Vagina (tissue), 2 donors: ENCODE measurements around the gene BIRC5. TPM values are rescaled to one million over a fixed set of nuclear protein-coding genes. Genes with fewer than 3 reads are reported as not detected.

Source experiments
- DNase-seq, 2 donors: peaks; one replicate each; pipeline ENCODE4 v3.0.0-alpha.2; 2017; ENCODE audit errors: extremely low spot score in 2 of 2
- H3K27ac ChIP-seq: fragments of 200-600 bp; sonication (generic); one replicate; pipeline ENCODE4 v1.5.1; 2019
- H3K27me3 ChIP-seq: fragments of 200-600 bp; sonication (generic); one replicate; pipeline ENCODE4 v1.5.1; 2019
- H3K36me3 ChIP-seq, 2 donors: fragments of 200-600 bp; sonication (generic); one replicate each; pipeline ENCODE4 v1.5.1; 2017 to 2019
- H3K4me1 ChIP-seq: fragments of 200-600 bp; sonication (generic); one replicate; pipeline ENCODE4 v1.5.1; 2019
- H3K4me3 ChIP-seq, 2 donors: fragments of 200-600 bp; sonication (generic); 1 replicate in 1 of 2; 2 replicates in 1 of 2; pipeline ENCODE4 v1.5.1; 2016 to 2019
- H3K9me3 ChIP-seq: fragments of 200-600 bp; sonication (generic); one replicate; pipeline ENCODE4 v1.5.1; 2019
- CTCF ChIP-seq, 3 experiments: fragments of 450-650 bp in 2 of 3; fragments of 200-600 bp in 1 of 3; sonication (generic) in 1 of 3; IDR thresholded peaks; one replicate each; pipeline ENCODE4 v1.5.1; 2017 to 2019; ENCODE audit warnings: antibody characterized with exemption in 3 of 3, mild to moderate bottlenecking in 2 of 3, moderate library complexity in 2 of 3
- POLR2A ChIP-seq, 2 donors: fragments of 450-650 bp; IDR thresholded peaks; one replicate each; pipeline ENCODE4 v1.6.1; 2017; ENCODE audit warnings: antibody characterized with exemption in 2 of 2, mild to moderate bottlenecking in 2 of 2, moderate library complexity in 2 of 2
- POLR2AphosphoS5 ChIP-seq, 2 donors: sonication (generic); formaldehyde crosslinking; IDR thresholded peaks; one replicate each; pipeline ENCODE4 v1.9.0; 2017; ENCODE audit warnings: antibody characterized with exemption in 2 of 2, mild to moderate bottlenecking in 2 of 2, low read depth in 1 of 2; ENCODE audit not compliant: insufficient read depth in 1 of 2
- intact Hi-C: fragments of 100-400 bp; cut with DNase I; formaldehyde crosslinking; loops from one replicate; pipeline ENCODE4 v1.15.1; 2023
- total RNA-seq: library from RNA; depleted of rRNA; stranded (reverse); fragments of >200 nt; gene quantifications from one replicate; pipeline ENCODE4 v1.2.3, GENCODE V29; 2016

BIRC5 gene
- total RNA-seq, 1 donor from 2014 or later, result 3.4 TPM

DNA sequence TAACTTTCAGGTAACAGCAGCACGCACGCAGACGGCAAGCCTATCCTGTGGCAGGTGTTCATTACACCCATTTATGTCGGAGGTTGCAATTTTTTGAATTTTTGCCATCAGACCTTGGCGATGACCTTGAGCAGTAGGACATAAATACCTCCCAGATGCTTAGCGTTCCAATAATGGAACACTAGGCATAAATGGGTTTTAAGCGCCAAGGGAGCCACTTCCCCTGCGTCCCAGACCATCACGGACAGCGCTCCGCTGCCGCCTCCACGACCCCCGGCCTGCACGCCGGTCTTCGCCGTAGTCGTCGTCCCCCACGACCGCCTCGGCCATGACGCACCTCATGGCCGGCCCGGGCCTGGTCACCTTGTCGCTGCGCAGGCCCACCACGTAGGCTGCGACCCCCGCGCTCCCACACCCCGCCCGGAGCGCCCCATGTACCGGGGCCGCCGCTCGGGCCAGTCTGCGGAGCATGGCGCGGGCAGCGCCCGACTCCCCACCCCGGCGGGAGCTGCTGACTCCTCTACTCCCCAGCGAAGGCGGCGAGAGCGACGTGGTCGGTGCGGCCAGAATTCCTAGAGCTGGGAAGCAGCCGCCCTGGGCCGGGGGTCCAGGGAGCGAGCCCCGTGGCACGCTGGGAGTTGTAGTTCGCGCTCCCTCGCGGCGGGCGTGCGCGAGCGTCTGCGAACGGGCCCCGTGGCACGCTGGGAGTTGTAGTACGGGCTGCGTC is 40.1 kb downstream of the BIRC5 start:
- peak overlapping the region; percentile 86 to 92 for H3K4me3 ChIP-seq
- no peaks in the 10 kb centered on the region for H3K36me3 ChIP-seq
- intact Hi-C loops, result loop anchor here (5.0 to 10.0 kb wide), 2 partner anchors 142 to 171 kb away; no protein-coding TSS in a partner anchor
- H3K4me1 ChIP-seq, result peaks cover 36% of the 10 kb centered on the region
- no peak for DNase-seq
- H3K9me3 ChIP-seq, result no peaks in the 10 kb centered on the region
- peak overlapping the region; percentile 77 for H3K27ac ChIP-seq
- TF ChIP-seq POLR2A (IDR thresholded peaks at IDR 0.05) (no peak), CTCF (IDR thresholded peaks at IDR 0.05) (peak in 1 of 3 experiments; percentile 21), POLR2AphosphoS5 (IDR thresholded peaks at IDR 0.05; ENCODE audit: insufficient read depth in 1 of 2, low read depth in 1 of 2) (peak; percentile 59 to 83)
- H3K27me3 ChIP-seq, result no peaks in the 10 kb centered on the region

DNA sequence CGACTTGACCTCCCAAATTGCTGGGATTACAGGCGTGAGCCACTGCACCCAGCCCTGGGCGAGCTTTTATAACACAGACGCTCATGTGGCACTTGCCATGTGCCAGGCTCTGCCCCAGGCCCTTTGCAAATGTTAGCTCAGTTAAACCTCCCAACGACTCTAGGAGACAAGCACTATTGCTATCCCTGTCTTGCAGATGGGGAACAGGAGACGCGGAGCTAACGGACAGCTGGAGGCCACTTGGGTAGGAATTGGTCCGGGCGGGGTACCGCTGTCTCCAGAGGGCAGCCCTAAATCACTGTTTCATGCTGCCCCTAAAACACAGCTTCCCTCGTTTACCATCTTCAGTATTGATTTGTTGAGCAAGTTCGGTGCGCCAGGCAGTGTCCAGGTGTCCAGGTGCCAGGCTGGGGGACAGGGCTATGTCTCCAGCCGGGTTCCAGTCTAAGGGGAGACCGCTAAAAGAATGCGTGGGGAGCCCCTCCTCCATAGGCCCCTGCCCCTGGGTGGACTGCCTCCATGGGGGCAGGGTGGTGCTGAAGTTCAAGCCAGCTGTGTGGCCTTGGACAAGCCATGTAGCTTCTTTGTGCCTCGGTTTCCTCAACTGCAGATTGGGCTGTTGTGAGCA is 41.1 kb downstream of the BIRC5 start:
- intact Hi-C loops, result loop anchor here (10.0 kb wide), 1 partner anchor 170 kb away; no protein-coding TSS in a partner anchor

DNA sequence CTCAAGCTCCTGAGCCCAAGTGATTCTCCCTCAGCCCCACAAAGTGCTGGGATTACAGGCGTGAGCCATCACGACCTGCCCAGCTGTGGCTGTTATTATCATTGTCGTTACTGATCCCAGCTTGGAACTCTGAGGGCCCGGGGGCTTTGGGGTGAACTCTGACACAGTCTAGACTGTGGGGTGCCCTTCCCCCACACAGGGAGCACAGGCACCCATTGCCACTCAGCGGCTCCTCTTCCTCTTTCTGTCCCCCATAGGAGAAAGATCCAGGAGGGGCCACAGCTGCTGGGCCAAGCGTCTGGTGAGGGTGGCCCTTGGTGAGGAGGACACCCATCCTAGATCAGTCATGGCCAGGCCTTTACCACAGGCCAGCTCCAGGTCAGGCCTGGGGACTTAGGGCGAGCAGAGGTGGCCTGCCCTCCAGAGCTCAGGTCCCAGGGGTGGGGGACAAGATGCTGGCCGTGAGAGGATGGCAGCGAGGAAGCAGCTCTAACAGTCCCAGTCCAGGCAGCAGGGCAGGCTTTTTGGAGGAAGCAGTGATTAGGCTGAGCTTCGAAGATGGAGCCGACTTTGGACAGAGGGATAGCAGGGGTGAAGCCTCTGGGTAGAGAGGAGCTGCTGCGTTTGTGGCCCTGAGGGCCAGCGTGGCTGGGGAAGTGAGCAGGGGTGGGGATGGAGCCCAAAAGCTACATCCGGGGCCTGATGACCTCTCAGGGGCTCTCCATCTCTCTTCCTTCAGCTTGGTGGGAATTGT is 42.1 kb downstream of the BIRC5 start:
- no peaks in the 10 kb centered on the region for H3K9me3 ChIP-seq
- no peak overlapping the region for H3K27ac ChIP-seq
- no peak overlapping the region for H3K4me3 ChIP-seq
- H3K4me1 ChIP-seq, result peaks cover 30% of the 10 kb centered on the region
- intact Hi-C loops, result loop anchor here (10.0 kb wide), 1 partner anchor 169 kb away; no protein-coding TSS in a partner anchor
- no peak for DNase-seq
- no peaks in the 10 kb centered on the region for H3K36me3 ChIP-seq
- H3K27me3 ChIP-seq, result no peaks in the 10 kb centered on the region
- no peak for TF ChIP-seq POLR2A (IDR thresholded peaks at IDR 0.05)
- no peak for TF ChIP-seq POLR2AphosphoS5 (IDR thresholded peaks at IDR 0.05; ENCODE audit: insufficient read depth in 1 of 2, low read depth in 1 of 2)
- TF ChIP-seq CTCF (IDR thresholded peaks at IDR 0.05), result no peak

More for the DNA sequence above, 41.1 kb downstream of the BIRC5 start:
- Histone ChIP-seq H3K9me3 (no peaks in the 10 kb centered on the region), H3K4me3 (no peak overlapping the region), H3K4me1 (peaks cover 36% of the 10 kb centered on the region), H3K27me3 (no peaks in the 10 kb centered on the region), H3K36me3 (no peaks in the 10 kb centered on the region), H3K27ac (no peak overlapping the region)
- TF ChIP-seq POLR2AphosphoS5 (IDR thresholded peaks at IDR 0.05; ENCODE audit: insufficient read depth in 1 of 2, low read depth in 1 of 2), result no peak
- no peak for TF ChIP-seq POLR2A (IDR thresholded peaks at IDR 0.05)
- no peak for TF ChIP-seq CTCF (IDR thresholded peaks at IDR 0.05)
- no peak for DNase-seq

GRCh38 chr17:78256707-78257591 is 42.9 kb downstream of the BIRC5 start:
- intact Hi-C loops, result loop anchor here (10.0 kb wide), 1 partner anchor 168 kb away; no protein-coding TSS in a partner anchor
- Histone ChIP-seq H3K4me1 (peaks cover 21% of the 10 kb centered on the region), H3K27me3 (no peaks in the 10 kb centered on the region), H3K27ac (no peak overlapping the region), H3K36me3 (no peaks in the 10 kb centered on the region), H3K9me3 (no peaks in the 10 kb centered on the region), H3K4me3 (no peak overlapping the region)
- no peak for TF ChIP-seq CTCF (IDR thresholded peaks at IDR 0.05)
- no peak for TF ChIP-seq POLR2A (IDR thresholded peaks at IDR 0.05)
- TF ChIP-seq POLR2AphosphoS5 (IDR thresholded peaks at IDR 0.05; ENCODE audit: insufficient read depth in 1 of 2, low read depth in 1 of 2), result no peak
- DNase-seq, result no peak
